ENCODE results near the gene EGF.

GRCh38 chr4:109979920-109980717, 67.4 kb downstream of the EGF start:
- no peak for TF ChIP-seq CTCF (IDR thresholded peaks at IDR 0.05)
- TF ChIP-seq POLR2A (IDR thresholded peaks at IDR 0.05): no peak
